ENCODE measurements around the gene HTR2A. TPM values are rescaled to one million over a fixed set of nuclear protein-coding genes. Genes with fewer than 3 reads are reported as not detected.
A peak's percentile ranks its signal among the peaks of the same experiment; 100 is the strongest.

HTR2A gene
- total RNA-seq, 5 donors from 2014 or later (not counting 1 experiment from before 2014, with no cell fraction given) = not detected

DNA sequence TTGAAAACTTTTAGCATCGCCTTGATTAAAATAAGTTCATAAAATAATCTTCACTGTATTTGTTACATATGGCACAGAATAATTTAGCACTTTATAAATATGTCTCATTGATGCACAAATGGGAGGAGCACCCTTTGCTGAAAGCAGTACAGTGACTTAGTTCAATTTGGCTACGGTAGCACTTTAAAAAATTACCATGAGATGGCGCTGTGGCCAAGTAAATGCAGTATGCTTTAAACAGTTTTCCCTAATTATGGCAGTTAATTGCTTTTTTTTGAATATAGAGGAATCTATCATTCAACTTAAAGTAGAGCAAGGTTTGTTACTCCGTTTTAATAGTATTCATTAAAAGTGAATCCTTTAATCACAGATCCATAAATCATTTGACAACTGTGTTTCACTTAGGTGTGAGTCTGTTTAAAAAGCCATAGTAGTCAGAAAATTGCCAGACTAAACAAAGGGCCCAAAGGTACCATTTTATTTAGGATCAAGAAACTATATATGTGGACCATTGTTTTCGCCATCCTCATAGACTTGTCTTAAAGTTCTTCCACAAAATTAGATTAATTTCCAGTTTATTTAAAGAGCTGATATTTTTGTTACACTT, 65.2 kb downstream of the HTR2A start:
- Mint-ChIP-seq H3K9me3 (no peaks in the 10 kb centered on the region), H3K4me3 (no peak overlapping the region), H3K36me3 (no peaks in the 10 kb centered on the region), H3K4me1 (no peaks in the 10 kb centered on the region), H3K27me3 (peaks cover 4 to 14% of the 10 kb centered on the region in 2 donors), H3K27ac (no peak overlapping the region)
- Histone ChIP-seq H3K27ac (ENCODE audit: low read length) (no peak overlapping the region), H3K36me3 (ENCODE audit: control insufficient read depth in 2 of 2, extremely low read depth in 1 of 2, insufficient read depth in 1 of 2, low read length in 1 of 2) (no peaks in the 10 kb centered on the region), H3K4me1 (ENCODE audit: control insufficient read depth in 1 of 2, extremely low read depth in 1 of 2, insufficient read depth in 2 of 2, low read length in 2 of 2) (no peaks in the 10 kb centered on the region), H3K27me3 (replicated peaks in 1 of 2; ENCODE audit: control insufficient read depth in 2 of 2, extremely low read depth in 1 of 2, insufficient read depth in 2 of 2, low read length in 1 of 2) (no peaks in the 10 kb centered on the region), H3K9me3 (no peaks in the 10 kb centered on the region), H3K4me3 (ENCODE audit: control insufficient read depth in 1 of 2, extremely low read depth in 1 of 2, low read length in 1 of 2) (no peak overlapping the region)
- CTCF ChIA-PET = interaction anchor here (0.5 to 1.9 kb wide), 3 partner anchors 10 to 20 kb away, joined by 3 to 11 read pairs (median 3); no protein-coding TSS in a partner anchor
- 0% methylated on average over 2 of the region's 5 CpGs for WGBS (ENCODE audit: insufficient coverage)
- ATAC-seq (replicated peaks in 1 of 4) = no peak
- POLR2A ChIA-PET = no interaction called here
- peak in 10 of 35 experiments; percentile 5 to 57 (median 11) for DNase-seq

DNA sequence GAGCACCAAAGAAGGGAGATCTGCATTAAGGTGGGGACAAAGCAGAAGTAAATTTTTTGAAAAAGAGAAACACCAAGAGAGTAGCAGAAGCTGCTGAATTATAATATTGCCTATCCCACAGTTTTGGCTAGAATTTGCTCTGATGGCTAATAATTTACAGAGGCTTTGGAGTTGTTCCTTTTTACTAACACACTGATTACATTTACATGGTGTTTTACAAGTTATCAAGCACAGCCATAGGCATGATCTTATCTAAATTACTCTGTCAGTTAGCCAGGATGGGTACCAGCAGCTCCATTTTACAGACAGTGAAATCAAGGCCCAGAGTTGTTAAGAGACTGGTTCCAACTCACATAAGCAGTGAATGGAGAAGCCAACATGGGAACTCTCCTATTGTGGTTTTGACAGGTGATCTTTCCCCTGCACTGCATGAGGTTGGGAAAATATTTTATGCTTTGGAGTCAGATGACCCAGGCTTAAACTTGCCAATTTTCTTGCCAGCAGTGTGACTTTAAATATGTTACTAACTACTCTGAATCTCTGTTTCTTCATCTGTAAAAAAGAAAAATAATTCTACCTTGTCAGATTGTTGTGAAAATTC, 66.3 kb downstream of the HTR2A start:
- no peak overlapping the region for H3K27ac ChIP-seq (ENCODE audit: low read length)
- Mint-ChIP-seq H3K27me3 (peaks cover 4 to 15% of the 10 kb centered on the region in 2 donors), H3K36me3 (no peaks in the 10 kb centered on the region), H3K27ac (no peak overlapping the region), H3K4me1 (no peaks in the 10 kb centered on the region), H3K4me3 (no peak overlapping the region), H3K9me3 (no peaks in the 10 kb centered on the region)
- ChIA-PET POLR2A (no interaction called here), CTCF (interaction anchor here in 1 of 2 donors (0.6 kb wide), 1 partner anchor 1984 kb away, joined by 5 read pairs; no protein-coding TSS in a partner anchor)
- H3K4me1 ChIP-seq (ENCODE audit: control insufficient read depth in 1 of 2, extremely low read depth in 1 of 2, insufficient read depth in 2 of 2, low read length in 2 of 2) = no peaks in the 10 kb centered on the region
- H3K9me3 ChIP-seq = no peaks in the 10 kb centered on the region
- ATAC-seq (replicated peaks in 1 of 4) = no peak
- no peaks in the 10 kb centered on the region for H3K27me3 ChIP-seq (replicated peaks in 1 of 2; ENCODE audit: control insufficient read depth in 2 of 2, extremely low read depth in 1 of 2, insufficient read depth in 2 of 2, low read length in 1 of 2)
- no peak overlapping the region for H3K4me3 ChIP-seq (ENCODE audit: control insufficient read depth in 1 of 2, extremely low read depth in 1 of 2, low read length in 1 of 2)
- no peak for DNase-seq
- no peaks in the 10 kb centered on the region for H3K36me3 ChIP-seq (ENCODE audit: control insufficient read depth in 2 of 2, extremely low read depth in 1 of 2, insufficient read depth in 1 of 2, low read length in 1 of 2)

GRCh38 chr13:46822551-46822950, 74.3 kb downstream of the HTR2A start:
- Histone ChIP-seq H3K9me3 (no peaks in the 10 kb centered on the region), H3K27me3 (replicated peaks in 1 of 2; ENCODE audit: control insufficient read depth in 2 of 2, extremely low read depth in 1 of 2, insufficient read depth in 2 of 2, low read length in 1 of 2) (peaks cover 0 to 5% of the 10 kb centered on the region in 2 experiments), H3K27ac (ENCODE audit: low read length) (no peak overlapping the region), H3K4me1 (ENCODE audit: control insufficient read depth in 1 of 2, extremely low read depth in 1 of 2, insufficient read depth in 2 of 2, low read length in 2 of 2) (no peaks in the 10 kb centered on the region), H3K4me3 (ENCODE audit: control insufficient read depth in 1 of 2, extremely low read depth in 1 of 2, low read length in 1 of 2) (no peak overlapping the region), H3K36me3 (ENCODE audit: control insufficient read depth in 2 of 2, extremely low read depth in 1 of 2, insufficient read depth in 1 of 2, low read length in 1 of 2) (no peaks in the 10 kb centered on the region)
- no CpG with 5 or more reads among the region's 2 CpGs for WGBS (ENCODE audit: insufficient coverage)
- CTCF ChIA-PET = no interaction called here
- DNase-seq (no peak), ATAC-seq (replicated peaks in 1 of 4) (no peak)
- Mint-ChIP-seq H3K27me3 (peaks cover 4 to 12% of the 10 kb centered on the region in 2 donors), H3K36me3 (no peaks in the 10 kb centered on the region), H3K27ac (no peak overlapping the region), H3K4me3 (no peak overlapping the region), H3K4me1 (no peaks in the 10 kb centered on the region), H3K9me3 (no peaks in the 10 kb centered on the region)
- POLR2A ChIA-PET = no interaction called here

DNA sequence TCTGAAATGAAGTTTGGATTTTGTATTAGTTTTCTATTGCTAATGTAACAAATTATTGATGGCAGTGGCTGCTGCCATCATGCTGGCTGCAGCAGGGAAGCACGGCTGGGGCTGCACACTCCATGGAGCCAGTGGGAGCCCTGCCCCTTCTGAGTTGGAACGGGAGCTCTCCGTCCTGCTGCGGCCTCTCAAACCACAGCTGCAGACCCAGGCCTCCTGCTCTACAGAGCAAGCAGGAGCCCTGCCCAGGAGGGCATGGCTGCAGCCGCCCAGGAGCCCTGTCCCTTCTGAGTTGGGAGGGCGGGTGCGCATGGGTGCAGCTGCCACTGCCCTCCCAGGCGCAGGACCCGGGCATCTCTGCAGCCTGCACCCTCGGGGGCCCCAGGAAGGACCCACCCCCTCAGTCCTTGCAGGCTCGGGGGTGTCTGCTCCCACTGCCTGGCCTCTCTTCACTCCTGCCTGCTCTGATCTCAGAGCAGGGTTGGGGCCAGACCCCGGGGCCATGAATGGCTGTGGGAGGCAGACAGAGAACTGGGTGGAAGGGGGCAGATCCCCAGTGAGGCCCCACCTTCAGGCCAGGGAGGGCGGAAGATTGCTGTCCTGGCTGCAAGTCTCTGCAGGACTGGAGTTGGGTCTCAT, 78.9 kb downstream of the HTR2A start:
- POLR2A ChIA-PET = no interaction called here
- Histone ChIP-seq H3K4me1 (ENCODE audit: control insufficient read depth in 1 of 2, extremely low read depth in 1 of 2, insufficient read depth in 2 of 2, low read length in 2 of 2) (no peaks in the 10 kb centered on the region), H3K27ac (ENCODE audit: low read length) (no peak overlapping the region), H3K36me3 (ENCODE audit: control insufficient read depth in 2 of 2, extremely low read depth in 1 of 2, insufficient read depth in 1 of 2, low read length in 1 of 2) (no peaks in the 10 kb centered on the region), H3K4me3 (ENCODE audit: control insufficient read depth in 1 of 2, extremely low read depth in 1 of 2, low read length in 1 of 2) (no peak overlapping the region), H3K27me3 (replicated peaks in 1 of 2; ENCODE audit: control insufficient read depth in 2 of 2, extremely low read depth in 1 of 2, insufficient read depth in 2 of 2, low read length in 1 of 2) (peaks cover 0 to 5% of the 10 kb centered on the region in 2 experiments), H3K9me3 (no peaks in the 10 kb centered on the region)
- Mint-ChIP-seq H3K9me3 (peaks cover 5 to 10% (median 6%) of the 10 kb centered on the region in 3 donors), H3K4me3 (no peak overlapping the region), H3K4me1 (no peaks in the 10 kb centered on the region), H3K27ac (no peak overlapping the region), H3K36me3 (peaks cover 3% of the 10 kb centered on the region), H3K27me3 (peaks cover 7 to 16% of the 10 kb centered on the region in 2 donors)
- DNase-seq = no peak
- CTCF ChIA-PET = no interaction called here
- ATAC-seq (replicated peaks in 1 of 4) = no peak
- 88% methylated on average over 11 of the region's 13 CpGs for WGBS (ENCODE audit: insufficient coverage)

DNA sequence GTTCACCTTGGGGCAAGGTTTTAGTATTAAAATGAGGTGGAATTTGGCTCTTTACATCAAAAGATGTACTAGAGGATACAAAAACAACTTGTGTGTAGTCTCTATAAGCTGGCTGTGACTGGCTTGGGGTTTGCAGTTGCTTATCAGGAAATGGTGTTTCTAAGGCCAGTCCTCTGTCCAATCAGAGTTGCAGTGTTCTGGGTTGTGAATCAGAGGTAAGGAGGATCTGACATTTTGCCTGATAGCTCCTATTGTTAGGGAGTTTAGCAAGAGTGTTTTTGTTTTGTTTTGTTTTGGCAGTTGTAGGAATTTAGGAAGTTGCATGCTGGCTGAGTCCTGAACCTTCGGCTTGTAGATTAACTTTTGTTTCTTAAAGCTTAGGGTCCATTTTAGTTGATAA, 79.8 kb downstream of the HTR2A start:
- ChIA-PET POLR2A (no interaction called here), CTCF (no interaction called here)
- Mint-ChIP-seq H3K4me3 (no peak overlapping the region), H3K27ac (no peak overlapping the region), H3K9me3 (peaks cover 13 to 19% (median 15%) of the 10 kb centered on the region in 3 donors), H3K27me3 (peaks cover 11 to 19% of the 10 kb centered on the region in 2 donors), H3K4me1 (no peaks in the 10 kb centered on the region), H3K36me3 (peaks cover 10% of the 10 kb centered on the region)
- ATAC-seq (replicated peaks in 1 of 4) (no peak), DNase-seq (no peak)
- Histone ChIP-seq H3K4me3 (ENCODE audit: control insufficient read depth in 1 of 2, extremely low read depth in 1 of 2, low read length in 1 of 2) (no peak overlapping the region), H3K27me3 (replicated peaks in 1 of 2; ENCODE audit: control insufficient read depth in 2 of 2, extremely low read depth in 1 of 2, insufficient read depth in 2 of 2, low read length in 1 of 2) (peaks cover 0 to 5% of the 10 kb centered on the region in 2 experiments), H3K9me3 (no peaks in the 10 kb centered on the region), H3K36me3 (ENCODE audit: control insufficient read depth in 2 of 2, extremely low read depth in 1 of 2, insufficient read depth in 1 of 2, low read length in 1 of 2) (no peaks in the 10 kb centered on the region), H3K4me1 (ENCODE audit: control insufficient read depth in 1 of 2, extremely low read depth in 1 of 2, insufficient read depth in 2 of 2, low read length in 2 of 2) (no peaks in the 10 kb centered on the region), H3K27ac (ENCODE audit: low read length) (no peak overlapping the region)
- WGBS (ENCODE audit: insufficient coverage) = 100% methylated on average over 1 of the region's 1 CpG

- peaks cover 0 to 5% of the 10 kb centered on the region in 2 experiments for H3K27me3 ChIP-seq (replicated peaks in 1 of 2; ENCODE audit: control insufficient read depth in 2 of 2, extremely low read depth in 1 of 2, insufficient read depth in 2 of 2, low read length in 1 of 2)
- ATAC-seq (replicated peaks in 1 of 4) = no peak
- POLR2A ChIA-PET = no interaction called here
Measured at GRCh38 chr13:46816371-46816770, 80.5 kb downstream of the HTR2A start.

More at GRCh38 chr13:46816371-46816770, 80.5 kb downstream of the HTR2A start:
- Mint-ChIP-seq H3K27me3 (peaks cover 11 to 21% of the 10 kb centered on the region in 2 donors), H3K27ac (no peak overlapping the region), H3K4me1 (no peaks in the 10 kb centered on the region), H3K9me3 (peaks cover 15 to 21% (median 21%) of the 10 kb centered on the region in 3 donors), H3K4me3 (no peak overlapping the region), H3K36me3 (peaks cover 11% of the 10 kb centered on the region)
- CTCF ChIA-PET = no interaction called here
- no peaks in the 10 kb centered on the region for H3K36me3 ChIP-seq (ENCODE audit: control insufficient read depth in 2 of 2, extremely low read depth in 1 of 2, insufficient read depth in 1 of 2, low read length in 1 of 2)
- H3K4me3 ChIP-seq (ENCODE audit: control insufficient read depth in 1 of 2, extremely low read depth in 1 of 2, low read length in 1 of 2) = no peak overlapping the region
- WGBS (ENCODE audit: insufficient coverage) = no CpG with 5 or more reads among the region's 1 CpG
- H3K9me3 ChIP-seq = peaks cover 3% of the 10 kb centered on the region
- no peak for DNase-seq
- no peak overlapping the region for H3K27ac ChIP-seq (ENCODE audit: low read length)
- H3K4me1 ChIP-seq (ENCODE audit: control insufficient read depth in 1 of 2, extremely low read depth in 1 of 2, insufficient read depth in 2 of 2, low read length in 2 of 2) = no peaks in the 10 kb centered on the region

Data from T-cell (primary cell).